GM11168 (cell line): ENCODE results near the gene BCL11B.
"Not testable (repeated sequence)": the region's sequence is repeated elsewhere in the genome, so short reads cannot be mapped to it uniquely, and the experiment has no call there.

ENCODE experiments used
- in situ Hi-C: fragments of 300-500 bp; cut with MboI; formaldehyde crosslinking; loops from one replicate; pipeline ENCODE4 v1.12.0; 2022; ENCODE audit warnings: low sequenced_read_pairs; ENCODE audit not compliant: unreplicated experiment

Gene BCL11B

GRCh38 chr14:99231850-99232713 is 39.9 kb downstream of the BCL11B start:
- in situ Hi-C loops, result no loop called here

- in situ Hi-C loops, result no loop called here
Measured at GRCh38 chr14:99231161-99231849, 40.7 kb downstream of the BCL11B start.

GRCh38 chr14:99230208-99231151 is 41.5 kb downstream of the BCL11B start:
- in situ Hi-C loops, result no loop called here

GRCh38 chr14:99229654-99230207 is 42.3 kb downstream of the BCL11B start:
- in situ Hi-C loops, result no loop called here

GRCh38 chr14:99228760-99229159 is 43.2 kb downstream of the BCL11B start:
- in situ Hi-C loops, result not testable (repeated sequence)

- in situ Hi-C loops, result no loop called here
Measured at GRCh38 chr14:99226687-99227086, 45.3 kb downstream of the BCL11B start.

- in situ Hi-C loops, result no loop called here
Measured at GRCh38 chr14:99225436-99226203, 46.4 kb downstream of the BCL11B start.

GRCh38 chr14:99224948-99225347 is 47.0 kb downstream of the BCL11B start:
- in situ Hi-C loops, result no loop called here

- in situ Hi-C loops, result no loop called here
Measured at GRCh38 chr14:99224116-99224910, 47.7 kb downstream of the BCL11B start.

- in situ Hi-C loops, result no loop called here
Measured at GRCh38 chr14:99221445-99221844, 50.6 kb downstream of the BCL11B start.

GRCh38 chr14:99217066-99217955 is 54.7 kb downstream of the BCL11B start:
- in situ Hi-C loops, result no loop called here

GRCh38 chr14:99216191-99216590 is 55.8 kb downstream of the BCL11B start:
- in situ Hi-C loops, result no loop called here

- in situ Hi-C loops, result no loop called here
Measured at GRCh38 chr14:99215277-99215676, 56.7 kb downstream of the BCL11B start.

GRCh38 chr14:99214701-99215100 is 57.3 kb downstream of the BCL11B start:
- in situ Hi-C loops, result no loop called here

GRCh38 chr14:99213527-99213971 is 58.4 kb downstream of the BCL11B start:
- in situ Hi-C loops, result no loop called here

- in situ Hi-C loops, result no loop called here
Measured at GRCh38 chr14:99213101-99213500, 58.9 kb downstream of the BCL11B start.

GRCh38 chr14:99212646-99213045 is 59.4 kb downstream of the BCL11B start:
- in situ Hi-C loops, result no loop called here

GRCh38 chr14:99212199-99212598 is 59.8 kb downstream of the BCL11B start:
- in situ Hi-C loops, result no loop called here
